HG03469 (cell line): Measurements from ENCODE around the gene USP49.
"Not testable (repeated sequence)": the region's sequence is repeated elsewhere in the genome, so short reads cannot be mapped to it uniquely, and the experiment has no call there.

Source experiments
- ATAC-seq: cut with Tn5 transposase; IDR thresholded peaks from one replicate; pipeline ENCODE4 v1.9.1; 2021; ENCODE audit warnings: mild to moderate bottlenecking, moderate library complexity, moderate number of reproducible peaks; ENCODE audit not compliant: unreplicated experiment

USP49 gene

GRCh38 chr6:41783106-41783780 lies 111.9 kb downstream of the USP49 start:
- ATAC-seq: no peak

GRCh38 chr6:41781366-41781730 lies 113.8 kb downstream of the USP49 start:
- no peak for ATAC-seq

GRCh38 chr6:41780551-41781365 lies 114.4 kb downstream of the USP49 start, which contains the start of gene PRICKLE4:
PRICKLE4 (plus strand) TSS chr6:41780782; CDS start chr6:41783474, 2,692 bp downstream.
- ATAC-seq: no peak

- ATAC-seq: peak; percentile 91
These were observed 115.2 kb downstream of the USP49 start, which contains the start of gene FRS3 for GRCh38 chr6:41779788-41780550. FRS3 (minus strand) TSS chr6:41779900; CDS start chr6:41776987, 2,913 bp downstream.

GRCh38 chr6:41779336-41779735 lies 115.8 kb downstream of the USP49 start:
- no peak for ATAC-seq

- ATAC-seq: no peak
These were observed 116.3 kb downstream of the USP49 start for GRCh38 chr6:41778895-41779294.

GRCh38 chr6:41777551-41778285 lies 117.5 kb downstream of the USP49 start:
- ATAC-seq: no peak

GRCh38 chr6:41775293-41775882 lies 119.8 kb downstream of the USP49 start:
- no peak for ATAC-seq

GRCh38 chr6:41774841-41775240 lies 120.3 kb downstream of the USP49 start:
- no peak for ATAC-seq

GRCh38 chr6:41771058-41771983 lies 123.9 kb downstream of the USP49 start:
- no peak for ATAC-seq

GRCh38 chr6:41770381-41771057 lies 124.7 kb downstream of the USP49 start:
- no peak for ATAC-seq

- ATAC-seq: no peak
These were observed 125.8 kb downstream of the USP49 start for GRCh38 chr6:41769376-41769775.

GRCh38 chr6:41768545-41769308 lies 126.4 kb downstream of the USP49 start:
- ATAC-seq: no peak

- no peak for ATAC-seq
These were observed 127.9 kb downstream of the USP49 start for GRCh38 chr6:41767112-41767833.

- not testable (repeated sequence) for ATAC-seq
These were observed 129.0 kb downstream of the USP49 start for GRCh38 chr6:41766043-41766664.

GRCh38 chr6:41763470-41763869 lies 131.7 kb downstream of the USP49 start:
- no peak for ATAC-seq
